Stimulated activated CD8-positive, alpha-beta memory T cell treated with anti-CD3 and anti-CD28 coated beads, Interleukin-7, amount 100 ng/mL, for 4 hours (primary cell): Measurements from ENCODE around the gene PROC.
"Not testable (repeated sequence)": the region's sequence is repeated elsewhere in the genome, so short reads cannot be mapped to it uniquely, and the experiment has no call there.

ENCODE experiments used
- DNase-seq, 2 donors: peaks; one replicate each; pipeline ENCODE4 v3.0.0-alpha.2; 2020; ENCODE audit warnings: low read depth in 2 of 2

PROC gene

GRCh38 chr2:127394492-127394891 lies 23.7 kb upstream of the PROC start:
- DNase-seq: no peak

DNA sequence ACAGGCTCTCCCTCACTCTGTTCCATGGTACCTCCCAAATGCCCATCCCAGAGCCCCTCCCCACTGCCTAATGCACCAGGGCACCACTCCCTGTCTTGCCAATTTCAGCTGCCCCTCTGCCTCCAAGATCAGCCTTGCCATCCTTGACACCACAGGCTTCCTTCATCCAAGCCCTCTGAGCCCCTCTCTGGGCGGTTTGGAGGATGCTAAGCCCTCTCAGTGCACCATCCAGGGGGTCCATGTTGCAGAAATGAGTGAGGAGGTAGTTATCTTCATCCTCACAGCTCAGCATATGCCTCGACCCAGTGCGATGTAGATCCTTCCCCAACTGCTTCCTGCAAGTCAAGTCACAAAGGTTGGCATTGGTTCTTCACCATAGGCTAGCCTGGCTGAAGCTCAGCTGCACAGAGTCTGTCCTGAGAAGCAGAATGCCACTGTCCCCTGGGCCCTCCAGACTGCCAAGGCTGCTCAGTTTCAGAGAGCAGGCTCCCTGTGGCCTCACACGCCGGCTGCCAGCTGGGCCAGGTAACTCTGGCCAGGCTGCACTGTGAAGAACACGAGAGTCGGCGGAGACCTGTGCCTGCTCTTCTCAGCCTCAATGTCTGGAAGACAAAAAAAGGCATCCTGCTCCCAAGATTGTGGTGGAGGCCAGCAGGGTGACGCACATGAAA lies 20.5 kb upstream of the PROC start:
- DNase-seq: no peak

- DNase-seq: peak in 1 of 2 donors; percentile 29
Measured at GRCh38 chr2:127398239-127398590, 20.0 kb upstream of the PROC start.

DNA sequence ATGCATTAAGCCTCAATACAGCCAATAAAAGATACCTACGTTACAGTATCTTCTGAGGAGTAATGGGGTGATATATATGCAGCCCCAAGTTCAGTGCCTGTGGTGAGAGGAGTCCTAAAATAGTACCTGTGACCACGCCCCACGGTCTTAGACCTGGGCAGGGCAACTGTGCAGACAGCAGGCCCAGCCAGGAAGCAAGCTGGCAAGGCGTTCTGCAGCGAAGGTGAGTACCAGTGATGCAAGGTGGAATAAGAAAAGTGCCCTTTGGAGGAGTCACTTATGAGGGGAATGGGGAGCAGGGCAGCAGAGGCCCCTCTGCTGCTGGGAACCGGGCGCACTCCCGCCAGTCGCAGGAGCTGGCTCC lies 17.7 kb upstream of the PROC start:
- DNase-seq: no peak

DNA sequence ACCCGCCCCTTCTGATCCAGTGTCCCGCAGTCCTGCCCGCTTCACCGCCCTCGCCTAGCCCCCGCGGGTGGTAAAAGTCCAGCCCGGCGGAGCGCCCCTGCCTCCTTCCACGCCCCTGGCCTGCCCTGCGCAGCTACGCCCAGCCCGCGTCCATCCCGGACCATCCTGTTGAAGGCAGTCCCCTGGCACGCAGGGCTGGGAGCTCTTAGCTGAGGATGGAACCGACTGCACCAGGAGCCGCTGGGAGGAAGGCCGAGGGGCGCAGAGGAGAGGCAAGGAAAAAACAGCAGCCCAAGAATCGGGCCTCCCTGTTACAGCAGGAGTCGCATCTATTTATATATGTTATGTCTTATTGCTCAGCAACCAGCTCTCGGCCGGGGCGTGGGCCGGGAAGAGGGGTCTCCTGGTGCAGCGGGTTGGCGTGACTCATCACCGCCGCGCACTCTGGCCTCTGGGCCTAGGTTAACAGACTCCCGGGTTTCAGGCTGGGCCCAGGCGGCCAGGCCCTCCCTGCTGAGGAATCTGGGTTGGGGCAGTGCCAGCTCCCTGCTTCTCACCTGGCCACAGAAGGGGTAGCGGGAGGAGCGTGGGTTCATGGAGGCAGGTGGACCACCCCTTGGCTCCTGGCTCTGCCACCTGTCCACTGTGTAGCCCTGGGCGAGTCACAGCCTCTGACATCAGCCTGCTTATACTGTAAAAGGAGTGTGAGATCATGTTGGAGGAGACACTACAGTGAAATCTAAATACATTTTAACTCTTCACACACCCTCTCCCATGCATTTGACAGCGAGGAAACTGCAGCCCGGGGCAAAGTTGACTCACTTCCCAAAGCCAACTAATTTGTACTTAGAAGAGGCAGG lies 17.1 kb upstream of the PROC start:
- no peak for DNase-seq

- no peak for DNase-seq
Measured at GRCh38 chr2:127401757-127402695, 16.2 kb upstream of the PROC start.

DNA sequence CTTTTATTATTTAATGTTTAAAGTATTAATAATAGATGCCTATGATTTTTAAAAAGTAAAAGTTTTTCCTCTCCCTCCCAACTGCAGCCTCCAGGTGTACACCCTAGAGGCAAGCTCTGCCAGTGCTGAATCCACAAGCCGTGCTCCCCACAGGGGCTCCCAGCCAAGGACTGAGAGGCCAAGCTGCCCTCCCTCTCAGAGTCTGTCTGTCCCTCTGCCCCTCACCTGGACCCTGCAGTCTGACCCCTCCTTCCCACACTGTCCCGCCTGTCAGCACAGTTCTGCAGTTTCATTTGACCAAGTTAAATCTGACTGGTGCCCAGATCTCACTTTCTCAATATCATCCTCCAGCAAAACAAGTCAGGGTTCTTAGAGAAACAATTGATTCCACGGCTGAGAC lies 14.8 kb upstream of the PROC start:
- no peak for DNase-seq

- DNase-seq: no peak
Measured at GRCh38 chr2:127404466-127405254, 13.6 kb upstream of the PROC start.

DNA sequence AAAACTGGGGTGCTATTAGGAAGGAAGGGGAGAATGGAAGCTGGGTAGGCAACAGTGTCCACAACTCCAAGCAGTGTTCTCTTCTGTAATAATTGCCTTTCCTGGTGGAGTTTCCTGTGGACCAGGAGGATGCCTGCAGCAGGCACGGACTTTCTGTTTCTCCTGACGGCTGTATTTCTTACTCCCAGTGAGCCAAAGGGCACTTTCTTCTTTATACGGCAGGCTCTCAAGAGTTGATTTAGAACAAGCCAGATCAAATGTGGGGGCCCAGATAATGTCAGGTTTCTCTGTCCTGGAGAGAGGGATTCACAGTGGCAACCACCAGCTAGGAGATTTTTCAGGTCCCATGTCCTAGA lies 13.0 kb upstream of the PROC start:
- no peak for DNase-seq

DNA sequence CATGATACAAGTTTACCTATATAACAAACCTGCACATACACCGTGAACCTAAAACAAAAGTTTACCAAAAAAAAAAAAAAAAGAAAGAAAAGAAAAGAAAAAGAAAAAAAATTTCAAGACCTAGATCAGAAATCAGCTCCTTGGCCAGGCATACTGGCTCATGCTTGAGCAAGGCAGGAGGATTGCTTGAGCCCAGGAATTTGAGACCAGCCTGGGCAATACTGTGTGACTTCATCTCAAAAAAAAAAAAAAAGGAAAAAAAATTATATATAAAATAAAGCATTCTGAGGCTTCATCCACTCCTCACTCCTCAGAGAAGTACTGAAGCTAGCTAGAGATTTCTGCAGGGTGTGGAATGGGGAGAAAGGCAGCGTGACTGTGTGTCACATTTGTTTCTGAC lies 11.8 kb upstream of the PROC start:
- DNase-seq: no peak

DNA sequence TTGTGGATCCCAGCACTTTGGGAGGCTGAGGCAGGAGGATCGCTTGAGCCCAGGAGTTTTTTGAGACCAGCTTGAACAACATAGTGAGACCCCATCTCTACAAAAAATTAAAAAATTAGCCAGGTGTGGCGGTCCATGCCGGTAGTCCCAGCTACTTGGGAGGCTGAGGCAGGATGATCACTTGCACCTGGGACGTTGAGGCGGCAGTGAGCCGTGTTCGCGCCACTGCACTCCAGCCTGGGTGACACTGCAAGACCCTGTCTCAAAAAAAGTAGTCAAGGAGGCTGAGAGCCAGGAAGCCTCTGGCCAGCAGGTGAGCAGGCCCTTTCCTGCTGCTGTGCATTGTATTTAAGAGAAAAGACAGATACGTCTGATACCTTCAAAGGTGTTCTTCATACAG lies 11.1 kb upstream of the PROC start:
- DNase-seq: no peak

DNA sequence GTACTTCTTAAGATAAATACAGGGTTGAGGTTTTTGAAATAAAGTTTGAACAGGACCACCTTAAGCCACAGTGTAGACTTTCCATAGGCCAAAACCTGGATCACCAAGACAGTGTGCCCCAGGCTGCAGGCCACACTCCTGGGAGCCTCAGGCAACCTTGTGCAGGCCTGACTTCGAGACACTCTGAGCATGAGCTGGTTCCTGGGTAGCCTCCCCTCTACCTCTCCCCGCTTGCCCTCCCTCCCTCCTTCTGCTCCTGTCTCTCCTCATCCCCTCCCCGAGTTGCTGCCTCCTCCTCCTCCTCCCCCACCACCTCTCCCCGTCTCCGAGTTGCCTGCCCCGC lies 10.6 kb upstream of the PROC start:
- DNase-seq: no peak

DNA sequence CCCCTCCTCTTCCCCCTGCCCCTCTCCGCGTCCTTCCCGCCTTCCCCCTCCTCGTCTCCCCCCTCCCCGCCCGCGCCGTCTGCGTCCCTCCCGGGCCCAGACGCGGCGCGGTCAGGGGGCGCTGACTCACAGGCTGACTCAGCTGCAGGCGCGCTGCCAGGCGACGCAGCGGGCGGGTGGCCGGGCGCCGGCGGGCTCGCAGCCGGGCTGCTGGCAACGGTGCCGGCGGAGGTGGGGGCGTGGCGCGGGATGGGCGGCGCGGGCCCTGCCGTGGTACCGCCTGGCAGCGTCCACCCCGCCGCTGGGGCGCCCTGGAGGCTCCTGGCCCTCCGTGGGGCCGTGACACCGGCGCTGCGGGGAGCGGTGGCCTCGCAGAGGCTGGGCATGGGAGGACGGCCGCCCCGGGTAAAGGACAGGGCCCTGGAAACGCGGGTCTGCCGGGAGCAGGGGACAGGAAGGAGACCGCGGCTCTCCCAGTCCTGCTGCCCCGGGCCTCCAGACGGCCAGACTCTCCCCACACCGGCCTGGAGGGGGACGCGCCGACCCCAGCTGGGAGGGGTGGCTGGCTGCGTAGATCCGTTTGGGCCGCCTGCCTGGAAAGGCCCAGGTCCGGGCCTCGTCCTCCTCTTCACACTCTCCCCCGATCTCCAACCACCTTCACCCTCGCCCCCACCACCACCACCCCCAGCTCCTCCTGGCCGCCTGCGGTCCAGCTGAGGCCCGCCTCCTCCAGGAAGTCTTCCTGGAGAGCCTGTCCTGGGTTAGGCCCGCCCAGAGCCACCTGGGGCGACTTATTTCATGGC lies 10.0 kb upstream of the PROC start:
- DNase-seq: peak; percentile 75 to 94

GRCh38 chr2:127408807-127409099 lies 9.5 kb upstream of the PROC start:
- no peak for DNase-seq

GRCh38 chr2:127409716-127410115 lies 8.5 kb upstream of the PROC start:
- not testable (repeated sequence) for DNase-seq

DNA sequence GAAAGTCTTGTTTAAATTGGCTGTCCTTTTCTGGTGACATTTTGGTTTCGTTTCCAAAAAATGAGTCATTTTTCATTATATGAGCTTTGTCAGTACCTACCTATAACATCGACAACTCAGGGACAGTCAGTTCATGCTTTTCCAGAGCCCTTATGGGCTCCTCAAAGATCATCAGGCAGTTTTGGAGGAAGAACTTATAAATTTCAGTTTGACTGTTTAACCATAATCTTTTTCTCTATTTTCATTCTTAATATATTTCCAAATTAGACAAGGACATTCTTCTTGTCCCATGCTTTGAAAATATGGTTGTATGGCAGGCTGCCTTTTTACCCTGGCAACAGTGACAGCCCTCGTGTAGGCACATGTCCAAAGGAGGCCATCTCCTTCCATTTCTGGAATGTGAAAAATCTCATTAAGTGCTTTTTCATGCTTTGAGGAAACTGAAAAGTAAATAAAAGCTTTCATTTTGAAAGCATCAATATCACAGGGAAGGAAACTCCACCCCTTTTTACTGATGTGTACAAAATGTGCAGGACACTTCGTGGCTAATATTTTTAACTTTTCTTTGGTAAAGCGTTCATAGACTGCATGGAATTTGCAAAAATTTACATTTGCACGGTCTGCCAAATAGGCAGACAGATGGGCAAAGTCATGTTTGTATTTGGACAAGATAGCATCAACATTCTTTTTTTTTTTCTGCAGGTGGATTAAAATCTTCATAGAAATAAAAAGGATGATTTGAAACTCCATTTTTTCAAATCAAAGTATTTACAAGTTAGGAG lies 7.2 kb upstream of the PROC start:
- DNase-seq: no peak

DNA sequence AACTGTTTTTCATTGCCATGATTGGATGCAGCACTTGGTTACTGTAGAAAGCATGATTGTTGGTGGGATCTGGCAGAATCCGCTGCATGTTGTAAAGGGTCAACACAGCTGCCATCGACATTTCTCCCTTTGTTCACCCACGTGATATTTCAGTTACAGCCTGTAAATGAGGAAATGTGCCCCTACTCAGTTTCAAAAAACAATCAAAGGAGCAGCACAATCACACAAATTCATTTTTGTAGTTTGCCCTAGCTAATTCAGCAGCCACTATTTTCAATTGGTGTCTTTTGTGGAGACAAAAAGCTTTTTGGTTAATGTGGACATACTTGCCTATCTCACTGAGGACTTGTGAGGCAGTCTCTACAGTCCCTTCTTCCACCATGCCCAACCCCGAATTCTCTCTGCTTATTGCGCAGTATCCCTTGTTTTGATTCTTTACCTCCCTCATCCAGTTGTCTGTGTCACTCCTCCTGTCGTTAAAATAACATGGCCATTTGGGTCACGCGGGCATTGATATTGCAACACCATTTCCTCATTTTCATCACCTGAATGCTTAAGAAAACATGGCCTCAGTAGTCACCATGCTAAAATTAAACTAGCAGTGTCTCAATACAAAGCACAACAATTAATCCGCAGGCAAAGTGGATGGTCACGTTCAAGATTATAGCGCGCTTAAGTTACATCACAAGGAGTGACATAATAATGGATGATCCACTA lies 6.4 kb upstream of the PROC start:
- no peak for DNase-seq

GRCh38 chr2:127413200-127413599 lies 5.0 kb upstream of the PROC start:
- no peak for DNase-seq

DNA sequence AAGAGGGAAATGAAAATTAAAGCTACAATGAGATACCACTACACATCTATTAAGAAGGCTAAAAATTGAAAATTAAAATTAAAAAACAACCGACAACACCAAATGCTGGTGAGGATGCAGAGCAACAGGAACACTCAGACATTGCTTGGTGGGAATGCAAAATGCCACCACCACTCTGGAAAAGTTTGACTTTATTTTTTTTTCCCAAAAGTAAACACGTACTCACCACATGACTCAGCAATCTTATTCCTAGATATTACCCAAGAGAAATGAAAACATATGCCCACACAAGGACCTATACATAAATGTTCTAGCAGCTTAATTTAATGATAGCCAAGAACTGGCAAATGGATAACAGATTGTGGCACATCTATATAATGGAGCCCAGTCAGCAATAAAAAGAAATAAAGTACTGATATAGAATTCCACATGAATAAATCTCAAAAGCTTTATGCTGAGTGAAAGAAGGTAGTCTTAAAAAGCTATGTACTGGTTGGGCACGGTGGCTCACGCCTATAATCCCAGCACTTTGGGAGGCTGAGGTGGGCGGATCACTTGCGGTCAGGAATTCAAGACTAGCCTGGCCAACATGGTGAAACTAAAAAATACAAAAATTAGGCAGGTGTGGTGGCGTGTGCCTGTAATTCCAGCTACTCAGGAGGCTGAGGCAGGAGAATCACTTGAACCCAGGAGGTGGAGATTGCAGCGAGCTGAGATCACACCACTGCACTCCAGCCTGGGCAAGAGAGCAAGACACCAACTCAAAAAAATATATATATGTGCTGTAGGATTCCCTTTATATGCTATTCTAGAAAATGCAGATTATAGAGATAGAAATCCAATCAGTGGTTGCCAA lies 4.2 kb upstream of the PROC start:
- no peak for DNase-seq
